Endothelial cell of umbilical vein (primary cell): ENCODE measurements around the gene SLC30A7. TPM values are rescaled to one million over a fixed set of nuclear protein-coding genes. Genes with fewer than 3 reads are reported as not detected.
A peak's percentile ranks its signal among the peaks of the same experiment; 100 is the strongest.

ENCODE experiments used
- BruUV-seq: library from RNA; stranded (reverse); fragments of 400-500 nt; replicated peaks from 2 replicates; lab custom pipeline; 2021; lab: Mats Ljungman, UMichigan
- CTCF ChIA-PET: fragments of 300-600, 350-600 bp; sonication (Branson Sonifier 250); formaldehyde crosslinking; loops from one replicate; lab custom pipeline; 2021; ENCODE audit warnings: antibody characterized with exemption, inconsistent platforms; lab: Charles Lee
- POLR2A ChIA-PET: fragments of 300-600, 350-600 bp; sonication (Branson Sonifier 250); formaldehyde crosslinking; loops from one replicate; lab custom pipeline; 2021; ENCODE audit warnings: antibody characterized with exemption, inconsistent platforms; lab: Charles Lee
- DNase-seq: peaks from one replicate; pipeline ENCODE4 v3.0.0-alpha.2; 2011; ENCODE audit warnings: low read depth, low spot score
- FAIRE-seq: peaks from 2 replicates; lab custom pipeline; 2011; peaks lifted over from hg19 to GRCh38; lab: Jason Lieb, UNC
- H2AFZ ChIP-seq: 2 replicates; pipeline ENCODE4 v1.6.0; 2012; ENCODE audit warnings: low read depth, low read length, control low read depth, inconsistent platforms
- H3K27ac ChIP-seq: 2 replicates; pipeline ENCODE4 v1.5.1; 2011; ENCODE audit warnings: low read depth, mild to moderate bottlenecking, control low read depth, low read length, moderate library complexity; ENCODE audit not compliant: insufficient read depth
- H3K27me3 ChIP-seq, 2 experiments: 2 replicates each; pipeline versions ENCODE4 v1.6.0 to v1.6.1; 2011; ENCODE audit warnings: low read length in 2 of 2, mixed read lengths in 1 of 2; ENCODE audit not compliant: control insufficient read depth in 2 of 2, insufficient read depth in 2 of 2
- H3K36me3 ChIP-seq, 2 experiments: 2 replicates in 1 of 2; 3 replicates in 1 of 2; pipeline ENCODE4 v1.5.1; 2011; ENCODE audit warnings: low read length in 2 of 2, mild to moderate bottlenecking in 1 of 2, moderate library complexity in 1 of 2; ENCODE audit not compliant: control insufficient read depth in 2 of 2, insufficient read depth in 2 of 2; ENCODE audit errors: extremely low read depth in 1 of 2
- H3K4me1 ChIP-seq: 3 replicates; pipeline ENCODE4 v1.5.1; 2011; ENCODE audit warnings: mild to moderate bottlenecking, low read length; ENCODE audit not compliant: control insufficient read depth, insufficient read depth; ENCODE audit errors: extremely low read depth
- H3K4me2 ChIP-seq: 2 replicates; pipeline ENCODE4 v1.6.1; 2011; ENCODE audit warnings: low read length, control low read depth, mixed read lengths; ENCODE audit not compliant: insufficient read depth
- H3K4me3 ChIP-seq, 3 experiments: fragments of 200-600 bp in 1 of 3; sonication (generic), shearing (Covaris generic) in 1 of 3; replicated peaks in 1 of 3; 2 replicates each; pipeline ENCODE4 v1.5.1; 2011 to 2016; ENCODE audit warnings: control low read depth in 3 of 3, low read length in 3 of 3, mild to moderate bottlenecking in 2 of 3, inconsistent platforms in 1 of 3, low read depth in 1 of 3, moderate library complexity in 1 of 3; ENCODE audit not compliant: insufficient read depth in 1 of 3
- H3K79me2 ChIP-seq: 2 replicates; pipeline ENCODE4 v1.6.0; 2012; ENCODE audit warnings: low read length, inconsistent platforms; ENCODE audit not compliant: control insufficient read depth, insufficient read depth
- H3K9ac ChIP-seq: replicated peaks from 2 replicates; pipeline ENCODE3; 2011; ENCODE audit warnings: low read length, control low read depth; ENCODE audit not compliant: insufficient read depth; ENCODE audit errors: extremely low read depth
- H3K9me1 ChIP-seq: replicated peaks from 3 replicates; pipeline ENCODE4 v1.6.0; 2011; ENCODE audit warnings: mild to moderate bottlenecking, low read length; ENCODE audit not compliant: control insufficient read depth, insufficient read depth; ENCODE audit errors: extremely low read depth
- H3K9me3 ChIP-seq: replicated peaks from 2 replicates; pipeline ENCODE4 v1.5.1; 2012; ENCODE audit warnings: low read length, inconsistent platforms; ENCODE audit not compliant: control insufficient read depth, insufficient read depth
- H4K20me1 ChIP-seq: replicated peaks from 2 replicates; pipeline ENCODE3; 2011; ENCODE audit warnings: mild to moderate bottlenecking, low read length; ENCODE audit not compliant: control insufficient read depth, insufficient read depth; ENCODE audit errors: extremely low read depth
- CTCF ChIP-seq, 2 donors: IDR thresholded peaks; 1 replicate in 1 of 2; 2 replicates in 1 of 2; pipeline ENCODE4 v1.5.1; 2011; ENCODE audit warnings: low read length in 2 of 2, mild to moderate bottlenecking in 2 of 2, moderate library complexity in 2 of 2, control low read depth in 1 of 2, inconsistent platforms in 1 of 2, low read depth in 1 of 2; ENCODE audit not compliant: insufficient read depth in 1 of 2; ENCODE audit errors: extremely low read depth in 1 of 2
- EZH2 ChIP-seq: IDR thresholded peaks from 2 replicates; pipeline ENCODE4 v1.6.1; 2012; ENCODE audit warnings: borderline replicate concordance, low read depth, mild to moderate bottlenecking, moderate library complexity, low read length, inconsistent platforms; ENCODE audit not compliant: severe bottlenecking
- FOS ChIP-seq: IDR thresholded peaks from 2 replicates; pipeline ENCODE4 v1.6.1; 2011; ENCODE audit warnings: mild to moderate bottlenecking, low read length, moderate library complexity, borderline replicate concordance; ENCODE audit not compliant: insufficient read depth
- GATA2 ChIP-seq: IDR thresholded peaks from 2 replicates; pipeline ENCODE4 v1.7.0; 2011; ENCODE audit warnings: low read depth, mild to moderate bottlenecking, moderate library complexity, mixed read lengths, low read length; ENCODE audit not compliant: insufficient read length, insufficient read depth
- JUN ChIP-seq: IDR thresholded peaks from 2 replicates; pipeline ENCODE4 v1.6.1; 2011; ENCODE audit warnings: borderline replicate concordance, low read depth; ENCODE audit not compliant: insufficient read length, insufficient read depth
- MAX ChIP-seq: IDR thresholded peaks from 2 replicates; pipeline ENCODE4 v1.6.1; 2011; ENCODE audit not compliant: insufficient read depth, insufficient read length
- MYC ChIP-seq: IDR thresholded peaks from one replicate; pipeline ENCODE4 v1.6.1; 2011; ENCODE audit warnings: mild to moderate bottlenecking, low read depth, low read length
- POLR2A ChIP-seq: IDR thresholded peaks from 2 replicates; pipeline ENCODE4 v1.6.1; 2012; ENCODE audit warnings: low read depth, mild to moderate bottlenecking, control low read depth, low read length
- POLR2AphosphoS5 ChIP-seq: IDR thresholded peaks from 2 replicates; pipeline ENCODE4 v1.6.1; 2012; ENCODE audit warnings: low read depth, mild to moderate bottlenecking, control low read depth, low read length, moderate library complexity; ENCODE audit not compliant: insufficient read depth
- dilution Hi-C: fragments of 300-500 bp; cut with MboI; formaldehyde crosslinking; loops from one replicate; pipeline ENCODE4 v1.15.0; 2019; ENCODE audit warnings: low sequenced_read_pairs; ENCODE audit not compliant: extremely low pct_ligation_motif_present
- intact Hi-C: fragments of 100-400 bp; cut with micrococcal nuclease; formaldehyde crosslinking; loops from one replicate; pipeline ENCODE4 v1.10.0; 2022
- polyA plus RNA-seq, 4 experiments: library from polyadenylated mRNA; depleted of rRNA in 3 of 4; stranded (reverse) in 3 of 4; unstranded in 1 of 4; fragments of >200 nt; gene quantifications; 2 replicates each; pipeline versions ENCODE4 v1.2.1 to v1.2.3, GENCODE V29; 2011 to 2012; ENCODE audit warnings: missing spikeins in 1 of 4
- total RNA-seq: library from RNA; stranded (reverse); gene quantifications from 2 replicates; pipeline ENCODE4 v1.2.3, GENCODE V29; 2021

The SLC30A7 gene
- total and polyA plus RNA-seq, 2 donors (not counting 3 experiments of a cell fraction or from before 2014, with no cell fraction given), result 9.3 to 38.6 TPM

- Histone ChIP-seq H3K4me3 (peak within 1 kb of the TSS; percentile 70 to 96 (median 76)), H3K9me3 (no peaks in the 10 kb centered on the region), H3K4me1 (peaks cover 22% of the 10 kb centered on the region), H3K9me1 (no peaks in the 10 kb centered on the region), H3K9ac (peak within 1 kb of the TSS; percentile 90), H2AFZ (peak within 1 kb of the TSS; percentile 88), H3K27me3 (no peaks in the 10 kb centered on the region), H3K79me2 (peaks cover 30% of the 10 kb centered on the region), H3K27ac (peak within 1 kb of the TSS; percentile 75), H3K4me2 (peak within 1 kb of the TSS; percentile 89), H3K36me3 (peaks cover 0 to 2% of the 10 kb centered on the region in 2 experiments), H4K20me1 (no peaks in the 10 kb centered on the region)
- TSS peak; percentile 75 for BruUV-seq
- DNase-seq, result peak; percentile 93
- CTCF ChIA-PET, result interaction anchor here (1.2 to 2.1 kb wide), 3 partner anchors 36 to 213 kb away, joined by 3 to 5 read pairs (median 4); no protein-coding TSS in a partner anchor
- dilution Hi-C loops (no loop called here), intact Hi-C loops (loop anchor here (1.0 to 5.0 kb wide), 5 partner anchors 87 to 331 kb away; no protein-coding TSS in a partner anchor)
- TF ChIP-seq GATA2 (no peak), POLR2A (peak; percentile 93), MYC (peak; percentile 56), MAX (no peak), POLR2AphosphoS5 (peak; percentile 93), EZH2 (no peak), CTCF (IDR thresholded peaks at IDR 0.05; ENCODE audit: extremely low read depth in 1 of 2, insufficient read depth in 1 of 2, low read depth in 1 of 2, low read length in 2 of 2) (no peak), JUN (no peak), FOS (no peak)
- peak; percentile 67 for FAIRE-seq
- POLR2A ChIA-PET, result no interaction called here
Measured at GRCh38 chr1:101025657-101026429, 130.0 kb downstream of the SLC30A7 start, which contains the start of gene DPH5. DPH5 (minus strand) TSS chr1:101025784; CDS start chr1:101025443, 341 bp downstream.
